MCF 10A (cell line): ENCODE data around the gene EFEMP1. TPM values are rescaled to one million over a fixed set of nuclear protein-coding genes. Genes with fewer than 3 reads are reported as not detected.

ENCODE experiments used
- BruUV-seq: library from RNA; stranded (reverse); fragments of 400-500 nt; replicated peaks from 2 replicates; lab custom pipeline; 2021; lab: Mats Ljungman, UMichigan
- CTCF ChIA-PET: fragments of 300-600 bp; sonication (Branson Sonifier 250); formaldehyde crosslinking; extraction: SDS; loops from one replicate; lab custom pipeline; 2021; ENCODE audit warnings: antibody characterized with exemption, inconsistent platforms; lab: Yijun Ruan, JAX
- POLR2A ChIA-PET: fragments of 300-600, 350-650 bp; sonication (Branson Sonifier 250); formaldehyde crosslinking; extraction: SDS; loops from one replicate; lab custom pipeline; 2020; ENCODE audit warnings: antibody characterized with exemption, inconsistent platforms; lab: Yijun Ruan, JAX
- DNase-seq: peaks from one replicate; pipeline ENCODE4 v3.0.0-alpha.2; 2018; ENCODE audit not compliant: unreplicated experiment
- H3K27ac Mint-ChIP-seq: one replicate; pipeline ENCODE4 v1.8.0; 2022; ENCODE audit warnings: mild to moderate bottlenecking, low read depth, mixed read lengths; ENCODE audit not compliant: unreplicated experiment
- H3K27me3 Mint-ChIP-seq: one replicate; pipeline ENCODE4 v1.8.0; 2022; ENCODE audit warnings: mixed read lengths; ENCODE audit not compliant: insufficient read depth, unreplicated experiment
- H3K36me3 Mint-ChIP-seq: one replicate; pipeline ENCODE4 v1.8.0; 2022; ENCODE audit warnings: mild to moderate bottlenecking, moderate library complexity, mixed read lengths; ENCODE audit not compliant: insufficient read depth, unreplicated experiment
- H3K4me1 Mint-ChIP-seq: one replicate; pipeline ENCODE4 v1.8.0; 2022; ENCODE audit warnings: mixed read lengths; ENCODE audit not compliant: insufficient read depth, unreplicated experiment
- H3K4me3 Mint-ChIP-seq: one replicate; pipeline ENCODE4 v1.8.0; 2022; ENCODE audit warnings: mild to moderate bottlenecking, moderate library complexity, mixed read lengths; ENCODE audit not compliant: unreplicated experiment
- H3K9me3 Mint-ChIP-seq: one replicate; pipeline ENCODE4 v1.8.0; 2022; ENCODE audit warnings: mixed read lengths; ENCODE audit not compliant: unreplicated experiment
- CTCF ChIP-seq: fragments of 200-600 bp; IDR thresholded peaks from one replicate; pipeline ENCODE4 v1.8.0; 2022; ENCODE audit warnings: antibody characterized with exemption, mild to moderate bottlenecking; ENCODE audit not compliant: unreplicated experiment
- intact Hi-C: fragments of 100-400 bp; cut with micrococcal nuclease; formaldehyde crosslinking; loops from 2 replicates; pipeline ENCODE4 v1.14.1; 2022
- total RNA-seq: library from RNA; stranded (reverse); gene quantifications from 2 replicates; pipeline ENCODE4 v1.2.3, GENCODE V29; 2022

EFEMP1 gene
- total RNA-seq, 1 experiment from 2014 or later = 163 TPM

GRCh38 chr2:55949211-55949610 is 25.6 kb upstream of the EFEMP1 start:
- Mint-ChIP-seq H3K4me3 (no peak overlapping the region), H3K9me3 (no peaks in the 10 kb centered on the region), H3K4me1 (no peaks in the 10 kb centered on the region), H3K27me3 (no peaks in the 10 kb centered on the region), H3K36me3 (no peaks in the 10 kb centered on the region), H3K27ac (no peak overlapping the region)
- no peak for TF ChIP-seq CTCF
- BruUV-seq = no TSS peak
- no peak for DNase-seq
- POLR2A ChIA-PET = interaction anchor here (1.1 kb wide), 1 partner anchor 61 kb away, joined by 4 read pairs; no protein-coding TSS in a partner anchor
- CTCF ChIA-PET = interaction anchor here (0.7 to 1.1 kb wide), 3 partner anchors 9 to 177 kb away, joined by 3 to 5 read pairs (median 4); no protein-coding TSS in a partner anchor
- intact Hi-C loops = no loop called here

GRCh38 chr2:55948176-55948923 is 24.8 kb upstream of the EFEMP1 start:
- Mint-ChIP-seq H3K4me1 (no peaks in the 10 kb centered on the region), H3K27ac (peak overlapping the region; percentile 25), H3K4me3 (no peak overlapping the region), H3K27me3 (no peaks in the 10 kb centered on the region), H3K36me3 (no peaks in the 10 kb centered on the region), H3K9me3 (no peaks in the 10 kb centered on the region)
- intact Hi-C loops = no loop called here
- BruUV-seq = no TSS peak
- no peak for TF ChIP-seq CTCF
- ChIA-PET CTCF (interaction anchor here (0.7 to 1.2 kb wide), 4 partner anchors 10 to 176 kb away, joined by 3 to 5 read pairs (median 4); no protein-coding TSS in a partner anchor), POLR2A (interaction anchor here (0.8 to 1.1 kb wide), 3 partner anchors 60 to 87 kb away, joined by 3 to 5 read pairs (median 4); no protein-coding TSS in a partner anchor)
- DNase-seq = no peak

- Mint-ChIP-seq H3K4me3 (no peak overlapping the region), H3K36me3 (no peaks in the 10 kb centered on the region), H3K27ac (no peak overlapping the region), H3K27me3 (no peaks in the 10 kb centered on the region), H3K4me1 (no peaks in the 10 kb centered on the region), H3K9me3 (no peaks in the 10 kb centered on the region)
- ChIA-PET POLR2A (interaction anchor here (1.1 kb wide), 1 partner anchor 63 kb away, joined by 5 read pairs; no protein-coding TSS in a partner anchor), CTCF (interaction anchor here (1.2 kb wide), 1 partner anchor 13 kb away, joined by 3 read pairs; no protein-coding TSS in a partner anchor)
- intact Hi-C loops = no loop called here
- DNase-seq = peak; percentile 27
- no TSS peak for BruUV-seq
- TF ChIP-seq CTCF = no peak
Observed at GRCh38 chr2:55947752-55948151, 24.2 kb upstream of the EFEMP1 start.

- Mint-ChIP-seq H3K4me1 (no peaks in the 10 kb centered on the region), H3K9me3 (no peaks in the 10 kb centered on the region), H3K27me3 (no peaks in the 10 kb centered on the region), H3K4me3 (no peak overlapping the region), H3K36me3 (no peaks in the 10 kb centered on the region), H3K27ac (no peak overlapping the region)
- ChIA-PET CTCF (interaction anchor here (1.2 kb wide), 1 partner anchor 14 kb away, joined by 3 read pairs; no protein-coding TSS in a partner anchor), POLR2A (interaction anchor here (1.1 kb wide), 1 partner anchor 62 kb away, joined by 5 read pairs; no protein-coding TSS in a partner anchor)
- DNase-seq = no peak
- BruUV-seq = no TSS peak
- intact Hi-C loops = no loop called here
- no peak for TF ChIP-seq CTCF
Observed at GRCh38 chr2:55946793-55947192, 23.2 kb upstream of the EFEMP1 start.
